Measurements from ENCODE around the gene ZNF133.
"Not testable (repeated sequence)": the region's sequence is repeated elsewhere in the genome, so short reads cannot be mapped to it uniquely, and the experiment has no call there.

Gene ZNF133

GRCh38 chr20:18287915-18288748, at the start of gene ZNF133:
TSS of gene ZNF133 (plus strand) at chr20:18288527. CDS start at chr20:18305687, 17,160 bp downstream.
- peak; percentile 95 for DNase-seq

- no peak for DNase-seq
These were observed 47.3 kb upstream of the ZNF133 start for GRCh38 chr20:18240997-18241396.

GRCh38 chr20:18243802-18244201, 44.5 kb upstream of the ZNF133 start:
- DNase-seq = no peak

GRCh38 chr20:18248545-18248944, 39.8 kb upstream of the ZNF133 start:
- not testable (repeated sequence) for DNase-seq

GRCh38 chr20:18250217-18250616, 38.1 kb upstream of the ZNF133 start:
- no peak for DNase-seq

GRCh38 chr20:18252597-18253451, 35.5 kb upstream of the ZNF133 start:
- DNase-seq = no peak

GRCh38 chr20:18254615-18255014, 33.7 kb upstream of the ZNF133 start:
- DNase-seq = no peak

- no peak for DNase-seq
These were observed 32.8 kb upstream of the ZNF133 start for GRCh38 chr20:18255526-18255925.

GRCh38 chr20:18256440-18257090, 31.8 kb upstream of the ZNF133 start:
- no peak for DNase-seq

- DNase-seq = no peak
These were observed 30.0 kb upstream of the ZNF133 start for GRCh38 chr20:18258126-18258860.

- DNase-seq = no peak
These were observed 28.6 kb upstream of the ZNF133 start for GRCh38 chr20:18259730-18260129.

GRCh38 chr20:18263723-18264122, 24.6 kb upstream of the ZNF133 start:
- DNase-seq = no peak

- DNase-seq = no peak
These were observed 22.9 kb upstream of the ZNF133 start for GRCh38 chr20:18265441-18265840.

GRCh38 chr20:18266282-18266681, 22.0 kb upstream of the ZNF133 start:
- no peak for DNase-seq

GRCh38 chr20:18267815-18268214, 20.5 kb upstream of the ZNF133 start:
- DNase-seq = no peak

- no peak for DNase-seq
These were observed 17.2 kb upstream of the ZNF133 start for GRCh38 chr20:18271160-18271559.

- no peak for DNase-seq
These were observed 15.9 kb upstream of the ZNF133 start for GRCh38 chr20:18272451-18272850.

- no peak for DNase-seq
These were observed 14.6 kb upstream of the ZNF133 start for GRCh38 chr20:18273738-18274137.

GRCh38 chr20:18275960-18276359, 12.4 kb upstream of the ZNF133 start:
- DNase-seq = not testable (repeated sequence)

GRCh38 chr20:18276821-18277220, 11.5 kb upstream of the ZNF133 start:
- peak; percentile 61 to 65 for DNase-seq

- DNase-seq = no peak
These were observed 9.1 kb upstream of the ZNF133 start for GRCh38 chr20:18279242-18279641.

GRCh38 chr20:18284805-18285533, 3.4 kb upstream of the ZNF133 start:
- no peak for DNase-seq
